GM18499 (cell line): ENCODE measurements around the gene ADCY2.

Experiments used
- ATAC-seq: cut with Tn5 transposase; IDR thresholded peaks from one replicate; pipeline ENCODE4 v1.9.1; 2021; ENCODE audit warnings: moderate number of reproducible peaks; ENCODE audit not compliant: insufficient read depth, unreplicated experiment

Gene ADCY2

GRCh38 chr5:7577381-7577780 lies 181.4 kb downstream of the ADCY2 start:
- ATAC-seq: no peak

GRCh38 chr5:7578071-7578470 lies 182.1 kb downstream of the ADCY2 start:
- no peak for ATAC-seq

DNA sequence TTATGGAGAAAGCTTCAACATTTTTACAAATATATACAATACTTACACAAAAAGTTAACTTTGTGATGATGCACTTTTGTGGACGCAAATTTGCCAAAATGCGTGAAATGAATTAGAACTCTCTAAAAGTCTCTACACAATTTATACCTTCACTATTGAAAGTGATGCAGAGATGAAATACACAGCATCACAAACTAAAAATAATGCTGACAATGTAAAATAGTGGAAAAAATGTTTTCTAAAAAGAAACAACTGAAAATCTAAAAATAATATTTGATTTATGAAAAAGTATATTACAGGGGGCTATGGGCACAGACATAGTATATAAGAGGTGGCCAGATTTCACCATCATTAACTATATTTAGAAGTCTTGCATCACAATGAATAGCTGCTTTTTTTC lies 188.8 kb downstream of the ADCY2 start:
- ATAC-seq: no peak

DNA sequence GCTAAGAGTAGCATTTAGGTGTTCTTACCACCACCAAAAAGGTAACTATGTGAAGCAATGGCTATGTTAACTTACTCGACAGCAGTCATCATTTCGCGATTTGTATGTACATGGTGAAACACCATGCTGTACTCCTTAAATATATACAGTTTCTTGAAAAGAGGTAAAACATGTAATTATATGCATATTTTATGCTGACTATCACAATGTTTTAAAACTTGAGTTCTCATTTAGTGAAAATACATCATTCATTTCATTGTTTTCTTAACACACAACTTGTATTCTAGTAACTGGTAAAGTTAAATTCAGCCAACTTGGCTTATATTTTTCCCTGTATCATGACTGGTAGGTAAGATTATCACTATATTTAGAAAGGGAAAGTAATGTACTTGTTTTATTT lies 189.9 kb downstream of the ADCY2 start:
- no peak for ATAC-seq

GRCh38 chr5:7586480-7586879 lies 190.5 kb downstream of the ADCY2 start:
- no peak for ATAC-seq

DNA sequence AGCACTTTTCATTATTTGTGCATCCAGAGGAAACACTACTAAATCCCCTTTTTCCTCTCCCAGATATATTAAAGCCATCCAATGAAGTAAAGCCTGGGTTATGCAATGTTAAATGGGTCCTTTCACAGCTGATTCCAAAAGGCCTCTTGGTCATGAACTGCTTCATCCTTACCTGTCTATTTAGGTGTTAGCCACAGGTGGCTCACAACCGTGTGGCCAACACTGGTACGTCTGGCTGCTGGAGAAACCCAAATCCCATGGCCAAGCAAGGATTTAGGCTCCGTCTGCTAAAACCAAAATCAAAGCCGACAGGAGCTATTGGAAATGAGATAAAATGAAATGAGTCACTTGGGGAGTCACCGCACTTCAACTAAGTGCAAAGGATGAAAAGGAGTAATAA lies 193.9 kb downstream of the ADCY2 start:
- no peak for ATAC-seq

GRCh38 chr5:7592910-7593309 lies 197.0 kb downstream of the ADCY2 start:
- no peak for ATAC-seq

DNA sequence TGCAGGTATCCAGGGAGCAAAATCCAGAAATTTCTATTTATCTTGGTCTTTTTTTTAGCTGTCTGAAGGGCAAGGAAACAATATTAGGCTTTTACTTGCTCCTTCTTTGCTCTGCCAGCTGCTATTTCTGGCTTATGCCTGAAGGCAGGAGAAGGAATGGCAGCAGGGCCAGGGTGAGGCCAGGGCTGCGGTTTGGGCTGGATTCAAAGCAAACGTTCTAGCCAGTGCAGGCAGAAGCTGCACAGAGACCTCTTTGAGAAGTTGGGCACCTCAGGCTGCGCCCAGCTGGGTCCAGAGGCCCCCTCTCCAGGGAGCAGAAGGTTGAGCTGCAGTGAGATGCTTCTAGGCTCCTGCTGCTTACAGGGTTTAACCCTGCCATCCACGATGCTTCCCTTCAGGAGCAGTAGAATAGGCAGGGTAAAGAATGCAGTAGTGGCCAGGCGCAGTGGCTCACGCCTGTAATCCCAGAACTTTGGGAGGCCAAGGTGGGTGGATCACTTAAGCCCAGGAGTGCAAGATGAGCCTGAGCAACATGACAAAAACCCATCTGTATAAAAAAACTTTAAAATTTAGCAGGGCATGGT lies 201.2 kb downstream of the ADCY2 start:
- no peak for ATAC-seq

GRCh38 chr5:7606840-7607465 lies 211.0 kb downstream of the ADCY2 start:
- ATAC-seq: no peak

- ATAC-seq: no peak
Observed at GRCh38 chr5:7608772-7609171, 212.8 kb downstream of the ADCY2 start.

DNA sequence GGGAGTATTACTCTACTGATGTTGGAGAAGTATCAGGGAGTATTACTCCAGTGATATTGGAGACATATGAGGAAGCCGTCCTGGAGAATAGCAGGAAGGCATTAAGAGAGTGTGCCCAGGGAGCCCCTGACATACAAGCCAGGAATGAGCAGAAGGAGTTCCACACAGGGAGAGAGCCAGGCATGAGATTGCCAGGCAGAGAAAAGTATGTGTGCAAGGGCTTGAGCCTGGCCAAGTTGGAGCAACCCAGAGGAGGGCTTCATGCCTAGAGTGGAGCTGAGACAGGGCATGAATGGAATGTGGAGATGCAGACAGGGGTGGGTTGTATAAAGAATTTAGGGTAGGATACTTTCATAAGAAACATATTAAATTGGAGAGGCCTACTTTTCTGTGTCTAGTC lies 213.8 kb downstream of the ADCY2 start:
- no peak for ATAC-seq

GRCh38 chr5:7610531-7611177 lies 214.7 kb downstream of the ADCY2 start:
- no peak for ATAC-seq

DNA sequence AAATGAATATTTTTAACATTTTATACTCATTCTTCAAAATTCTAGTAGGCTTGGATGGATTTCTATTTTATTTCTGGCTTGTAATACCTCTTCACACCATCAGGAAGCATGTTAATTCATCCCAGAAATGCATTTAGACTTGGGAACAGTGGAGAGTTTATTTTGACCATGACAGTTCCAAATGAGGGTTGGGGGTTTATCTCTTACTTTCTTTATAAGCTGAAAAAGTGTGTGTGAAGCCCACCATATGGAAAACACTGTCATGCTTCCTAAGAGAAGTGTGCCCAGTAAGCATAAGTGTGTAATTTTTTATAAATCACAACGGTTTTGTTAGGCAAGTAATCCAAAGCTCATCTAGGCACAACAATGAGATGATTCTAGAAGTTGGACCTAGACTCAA lies 215.6 kb downstream of the ADCY2 start:
- ATAC-seq: no peak

DNA sequence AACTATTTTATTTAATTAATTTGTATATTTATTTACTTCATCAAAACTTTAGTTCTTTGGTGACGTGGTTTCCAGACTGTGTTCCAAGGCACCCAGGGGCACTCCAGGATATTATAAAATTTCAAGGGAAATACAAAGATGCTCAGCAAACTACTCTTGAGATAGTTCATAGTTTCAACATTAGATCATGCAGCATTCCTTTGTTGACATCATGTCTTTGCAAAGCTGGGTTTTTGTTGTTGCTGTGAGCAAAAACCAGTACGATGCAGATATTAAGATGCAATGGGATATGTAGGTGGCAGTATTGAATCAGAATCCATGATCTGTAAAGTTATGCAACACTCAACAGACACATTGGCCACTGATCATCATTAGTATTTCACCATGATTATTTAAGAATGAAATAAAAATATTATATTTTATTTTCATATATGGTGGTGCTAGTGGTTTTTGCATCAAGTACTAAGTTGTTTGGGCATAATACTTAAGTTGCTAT lies 219.7 kb downstream of the ADCY2 start:
- ATAC-seq: no peak

- no peak for ATAC-seq
Observed at GRCh38 chr5:7616897-7617296, 221.0 kb downstream of the ADCY2 start.

GRCh38 chr5:7622498-7622897 lies 226.6 kb downstream of the ADCY2 start:
- no peak for ATAC-seq

DNA sequence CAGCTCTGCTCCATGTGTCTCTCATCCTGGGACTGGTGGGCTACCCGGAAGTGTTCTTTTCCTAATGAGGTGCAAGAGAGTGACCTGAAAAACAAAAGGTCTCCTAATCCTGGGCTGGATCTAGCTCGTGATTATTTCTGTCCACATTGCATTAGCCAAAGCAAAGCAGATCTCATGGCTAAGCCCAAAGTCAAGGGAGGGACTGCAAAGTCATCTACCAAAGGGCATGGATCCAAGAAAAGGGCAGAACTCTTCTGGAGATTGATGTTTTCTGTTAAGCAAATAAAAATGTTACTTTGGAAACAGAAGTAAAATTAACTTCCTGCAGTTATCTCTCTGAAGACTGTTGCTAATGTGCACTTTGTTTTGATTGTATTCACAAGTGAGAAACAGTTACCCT lies 229.8 kb downstream of the ADCY2 start:
- no peak for ATAC-seq

DNA sequence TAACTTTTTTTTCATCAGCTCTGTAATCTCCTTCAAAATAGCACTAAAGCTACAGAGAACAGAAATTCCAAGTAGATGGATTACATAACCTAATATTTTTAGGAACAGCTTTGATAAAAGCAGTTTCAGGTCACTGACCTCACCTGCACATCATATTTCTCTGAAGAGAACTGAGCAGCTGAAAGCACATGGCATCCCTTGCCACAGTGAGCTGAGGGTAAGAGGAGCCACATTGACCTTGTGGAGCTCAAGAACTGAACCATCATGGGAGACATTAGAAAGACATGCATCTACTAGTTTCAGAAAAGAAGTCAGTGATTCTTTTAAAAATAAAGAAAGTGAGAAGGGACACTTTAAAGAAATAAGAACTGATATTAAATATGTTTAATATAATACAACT lies 232.3 kb downstream of the ADCY2 start:
- ATAC-seq: no peak

- ATAC-seq: no peak
Observed at GRCh38 chr5:7628820-7629219, 232.9 kb downstream of the ADCY2 start.

DNA sequence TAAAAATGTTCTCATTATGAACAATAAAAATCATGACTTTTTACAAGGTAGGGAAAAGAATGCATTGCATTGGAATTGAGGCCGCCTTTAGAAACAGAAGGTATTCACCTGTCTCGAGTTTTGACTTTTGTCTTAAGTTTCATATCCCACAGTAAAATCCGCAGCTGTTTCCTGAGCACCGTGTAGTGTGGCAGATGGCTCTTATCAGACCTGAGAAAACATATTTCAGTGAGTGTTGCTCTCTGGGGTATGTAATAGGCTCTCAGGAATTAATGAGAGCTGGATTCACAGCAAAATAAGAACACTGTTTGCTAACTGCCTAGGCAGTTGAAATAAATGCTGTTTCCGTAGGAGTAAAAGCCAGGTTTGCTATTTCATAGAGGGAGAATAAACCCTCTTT lies 233.6 kb downstream of the ADCY2 start:
- no peak for ATAC-seq

DNA sequence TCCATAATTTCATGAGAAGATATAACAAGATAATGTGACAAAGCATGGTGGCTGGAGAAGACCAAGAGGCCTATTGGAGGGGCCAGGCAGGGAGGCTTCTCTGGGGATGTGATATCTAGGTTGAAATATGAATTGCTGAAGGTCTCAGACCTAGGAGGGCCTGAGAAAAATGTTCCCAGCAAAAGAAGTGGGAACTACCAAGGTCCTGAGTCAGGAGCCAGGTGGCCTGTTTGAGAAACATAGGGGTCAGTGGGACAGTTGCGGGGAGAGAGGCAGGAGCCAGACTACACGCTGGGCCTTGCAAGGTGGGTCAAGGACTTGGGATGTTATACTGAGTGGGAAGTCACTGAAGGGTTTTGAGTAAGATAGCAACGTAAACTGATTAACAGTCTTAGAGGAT lies 238.9 kb downstream of the ADCY2 start:
- no peak for ATAC-seq

GRCh38 chr5:7638456-7638855 lies 242.5 kb downstream of the ADCY2 start:
- no peak for ATAC-seq
